Glutamatergic neuron (in vitro differentiated cells): ENCODE results near the gene ANK3. TPM values are rescaled to one million over a fixed set of nuclear protein-coding genes. Genes with fewer than 3 reads are reported as not detected.

Experiments
- DNase-seq: peaks from one replicate; pipeline ENCODE4 v3.0.0; 2022
- H3K27ac Mint-ChIP-seq: one replicate; pipeline ENCODE4 v1.8.0; 2020; ENCODE audit warnings: mild to moderate bottlenecking, mixed read lengths, inconsistent platforms; ENCODE audit not compliant: unreplicated experiment
- H3K27me3 Mint-ChIP-seq: one replicate; pipeline ENCODE4 v1.8.0; 2020; ENCODE audit warnings: mild to moderate bottlenecking, moderate library complexity, mixed read lengths, inconsistent platforms; ENCODE audit not compliant: unreplicated experiment
- H3K36me3 Mint-ChIP-seq: one replicate; pipeline ENCODE4 v1.8.0; 2020; ENCODE audit warnings: mild to moderate bottlenecking, mixed read lengths, inconsistent platforms; ENCODE audit not compliant: unreplicated experiment
- H3K4me1 Mint-ChIP-seq: one replicate; pipeline ENCODE4 v1.8.0; 2020; ENCODE audit warnings: mild to moderate bottlenecking, low read depth, mixed read lengths, inconsistent platforms; ENCODE audit not compliant: unreplicated experiment
- H3K4me3 Mint-ChIP-seq: one replicate; pipeline ENCODE4 v1.8.0; 2020; ENCODE audit warnings: mild to moderate bottlenecking, mixed read lengths, inconsistent platforms; ENCODE audit not compliant: unreplicated experiment
- H3K9me3 Mint-ChIP-seq: one replicate; pipeline ENCODE4 v1.8.0; 2020; ENCODE audit warnings: mild to moderate bottlenecking, moderate library complexity, mixed read lengths, inconsistent platforms; ENCODE audit not compliant: unreplicated experiment
- total RNA-seq: library from RNA; stranded (reverse); fragmentation: NEBNext Ultra II Directional; extraction: Animal tissue kit (Norgen Biotek cat#: 25700); gene quantifications from one replicate; pipeline ENCODE4 v1.2.1, GENCODE V29; 2021; ENCODE audit not compliant: unreplicated experiment
- TF ChIP-seq, protein P1 (sequence below): fragments of 200-600 bp; sonication (generic); IDR thresholded peaks from one replicate; pipeline ENCODE4 v1.5.0; 2021; ENCODE audit not compliant: partially characterized antibody, unreplicated experiment

ANK3 gene
- total RNA-seq, 1 donor from 2014 or later: 84.9 TPM

DNA sequence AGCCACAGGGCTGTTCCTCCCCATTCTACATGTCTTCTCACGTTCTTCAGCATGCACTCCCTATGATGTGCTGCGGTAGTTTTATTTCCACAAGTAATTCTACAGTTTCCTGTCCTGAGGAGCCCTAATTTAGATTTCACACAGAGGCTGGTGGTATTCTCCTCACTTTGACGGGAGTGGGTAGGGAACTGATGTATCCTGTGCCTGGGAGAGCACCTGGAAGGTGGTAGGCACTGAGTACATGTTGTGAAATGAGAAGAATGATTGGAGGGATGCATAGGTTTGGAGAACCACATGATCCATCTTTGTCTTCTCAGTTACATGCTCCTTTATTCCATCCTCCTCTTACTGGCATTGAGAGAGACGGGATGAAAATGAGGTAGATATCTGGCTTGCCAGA is 365.2 kb downstream of the ANK3 start:
- no peaks in the 10 kb centered on the region for H3K36me3 Mint-ChIP-seq
- no peaks in the 10 kb centered on the region for H3K4me1 Mint-ChIP-seq
- H3K27me3 Mint-ChIP-seq: peaks cover 2% of the 10 kb centered on the region
- DNase-seq: no peak
- no peak overlapping the region for H3K4me3 Mint-ChIP-seq
- TF ChIP-seq, protein P1, sequence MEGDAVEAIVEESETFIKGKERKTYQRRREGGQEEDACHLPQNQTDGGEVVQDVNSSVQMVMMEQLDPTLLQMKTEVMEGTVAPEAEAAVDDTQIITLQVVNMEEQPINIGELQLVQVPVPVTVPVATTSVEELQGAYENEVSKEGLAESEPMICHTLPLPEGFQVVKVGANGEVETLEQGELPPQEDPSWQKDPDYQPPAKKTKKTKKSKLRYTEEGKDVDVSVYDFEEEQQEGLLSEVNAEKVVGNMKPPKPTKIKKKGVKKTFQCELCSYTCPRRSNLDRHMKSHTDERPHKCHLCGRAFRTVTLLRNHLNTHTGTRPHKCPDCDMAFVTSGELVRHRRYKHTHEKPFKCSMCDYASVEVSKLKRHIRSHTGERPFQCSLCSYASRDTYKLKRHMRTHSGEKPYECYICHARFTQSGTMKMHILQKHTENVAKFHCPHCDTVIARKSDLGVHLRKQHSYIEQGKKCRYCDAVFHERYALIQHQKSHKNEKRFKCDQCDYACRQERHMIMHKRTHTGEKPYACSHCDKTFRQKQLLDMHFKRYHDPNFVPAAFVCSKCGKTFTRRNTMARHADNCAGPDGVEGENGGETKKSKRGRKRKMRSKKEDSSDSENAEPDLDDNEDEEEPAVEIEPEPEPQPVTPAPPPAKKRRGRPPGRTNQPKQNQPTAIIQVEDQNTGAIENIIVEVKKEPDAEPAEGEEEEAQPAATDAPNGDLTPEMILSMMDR: no peak
- H3K27ac Mint-ChIP-seq: no peak overlapping the region
- H3K9me3 Mint-ChIP-seq: no peaks in the 10 kb centered on the region

DNA sequence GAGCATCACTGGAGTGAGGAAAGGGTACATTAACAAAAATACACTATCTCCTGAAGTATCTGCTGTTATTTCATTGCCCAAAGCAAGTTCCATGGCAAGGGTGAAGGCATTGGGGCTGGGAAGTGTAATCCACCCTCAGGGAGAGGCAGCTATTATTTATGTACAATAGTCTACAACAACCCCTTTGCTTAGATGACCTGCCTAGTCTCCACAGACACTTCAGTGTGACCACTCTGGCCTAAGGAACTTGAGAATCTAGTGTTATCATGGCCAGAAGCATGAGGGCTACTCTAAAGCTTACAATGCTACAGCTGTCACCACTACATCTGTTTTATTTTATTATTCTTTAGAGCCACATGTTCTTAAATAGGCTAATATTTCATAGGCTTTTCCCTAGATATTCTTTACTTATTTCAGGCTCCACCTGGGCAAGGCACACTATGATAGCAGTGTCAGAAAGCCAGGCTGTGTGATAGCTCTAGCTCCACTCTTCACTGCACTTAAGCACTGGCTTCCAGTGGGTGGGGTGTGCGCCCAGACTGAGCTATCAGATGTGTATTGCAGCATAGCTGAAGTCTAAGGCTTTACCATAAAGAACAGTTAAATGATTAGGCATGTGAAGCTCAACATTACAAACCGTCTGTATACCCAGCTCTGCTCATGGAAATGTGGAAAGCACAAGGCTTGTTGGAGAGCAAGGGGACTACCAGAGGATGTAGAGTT is 366.4 kb downstream of the ANK3 start:
- Mint-ChIP-seq H3K9me3 (no peaks in the 10 kb centered on the region), H3K36me3 (no peaks in the 10 kb centered on the region), H3K27me3 (peaks cover 2% of the 10 kb centered on the region), H3K4me3 (no peak overlapping the region), H3K27ac (no peak overlapping the region), H3K4me1 (no peaks in the 10 kb centered on the region)
- no peak for DNase-seq
- TF ChIP-seq, protein P1: no peak

DNA sequence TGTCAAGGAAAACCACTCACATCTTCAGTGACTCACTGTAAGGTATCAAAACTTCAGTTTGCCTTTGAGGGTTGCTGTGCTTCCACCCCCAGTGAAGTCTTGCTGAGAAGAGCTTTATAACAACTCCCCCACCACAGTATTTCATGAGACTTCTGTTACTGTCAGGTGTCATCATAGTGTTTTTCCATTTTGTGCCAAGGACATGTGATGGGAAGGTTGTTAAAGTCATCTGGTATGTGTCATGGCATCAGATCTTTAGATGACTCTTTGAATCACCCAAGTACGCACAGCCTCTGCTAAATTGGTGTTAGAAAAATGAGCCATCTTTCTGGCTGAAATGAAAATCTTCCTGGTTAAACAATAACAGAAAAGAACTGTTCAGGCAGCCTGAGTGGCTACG is 368.3 kb downstream of the ANK3 start:
- Mint-ChIP-seq H3K4me3 (no peak overlapping the region), H3K36me3 (no peaks in the 10 kb centered on the region), H3K4me1 (no peaks in the 10 kb centered on the region), H3K27me3 (peaks cover 2% of the 10 kb centered on the region), H3K27ac (no peak overlapping the region), H3K9me3 (peaks cover 2% of the 10 kb centered on the region)
- DNase-seq: no peak
- TF ChIP-seq, protein P1: no peak

DNA sequence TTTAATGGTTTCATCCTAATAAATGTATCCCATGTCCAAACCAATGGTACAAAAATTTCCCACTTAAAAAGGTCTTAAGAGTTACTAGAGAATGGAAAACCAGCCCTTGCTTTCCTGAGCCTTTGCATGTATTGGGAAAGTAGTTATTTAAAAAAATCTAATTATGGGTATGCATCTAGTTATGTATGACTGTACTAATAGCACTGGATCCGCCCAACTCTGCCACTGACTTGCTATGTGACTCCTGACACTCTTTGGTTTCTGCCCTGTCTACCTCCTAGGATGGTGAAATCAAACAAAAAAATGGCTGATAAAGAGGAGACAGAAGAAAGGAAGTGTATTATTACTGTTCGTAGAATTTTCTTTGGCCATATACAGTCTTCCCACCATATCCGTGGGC is 372.9 kb downstream of the ANK3 start:
- H3K27ac Mint-ChIP-seq: no peak overlapping the region

More for the DNA sequence above, 372.9 kb downstream of the ANK3 start:
- no peaks in the 10 kb centered on the region for H3K4me1 Mint-ChIP-seq
- TF ChIP-seq, protein P1: no peak
- H3K36me3 Mint-ChIP-seq: no peaks in the 10 kb centered on the region
- no peak overlapping the region for H3K4me3 Mint-ChIP-seq
- H3K9me3 Mint-ChIP-seq: peaks cover 4% of the 10 kb centered on the region
- DNase-seq: no peak
- H3K27me3 Mint-ChIP-seq: no peaks in the 10 kb centered on the region
